HepG2 (cell line): ENCODE results near the gene RPL41.

Experiments used
- EZH2 ChIP-seq: conservative IDR thresholded peaks from 2 replicates; pipeline ENCODE4 v1.6.1; 2012; ENCODE audit warnings: mild to moderate bottlenecking, low read depth, low read length, moderate library complexity
- JUN ChIP-seq: sonication (generic); formaldehyde crosslinking; IDR thresholded peaks from 2 replicates; pipeline ENCODE4 v1.4.0; 2020; ENCODE audit warnings: mild to moderate bottlenecking, missing genetic modification reagents
- KDM6A ChIP-seq: IDR thresholded peaks from 2 replicates; pipeline ENCODE4 v1.6.1; 2016; ENCODE audit warnings: low read depth
- MYC ChIP-seq: sonication (generic); formaldehyde crosslinking; IDR thresholded peaks from 2 replicates; pipeline ENCODE4 v1.9.0; 2021; ENCODE audit warnings: missing genetic modification reagents, borderline replicate concordance
- RAD21 ChIP-seq: fragments of 450-650 bp; formaldehyde crosslinking; IDR thresholded peaks from 2 replicates; pipeline ENCODE4 v1.5.0; 2020; ENCODE audit warnings: mild to moderate bottlenecking
- RFX3 ChIP-seq: IDR thresholded peaks from 2 replicates; pipeline ENCODE4 v1.6.1; 2016; ENCODE audit warnings: missing biosample characterization, missing genetic modification reagents
- SNAI1 ChIP-seq: sonication (generic); formaldehyde crosslinking; IDR thresholded peaks from 2 replicates; pipeline ENCODE4 v1.5.0; 2020; ENCODE audit warnings: mild to moderate bottlenecking, missing genetic modification reagents, borderline replicate concordance
- ZNF75D ChIP-seq: sonication (generic); formaldehyde crosslinking; IDR thresholded peaks from 2 replicates; pipeline ENCODE4 v1.8.1; 2023; ENCODE audit warnings: missing genetic modification reagents, mild to moderate bottlenecking, borderline replicate concordance
- TF ChIP-seq, protein P1 (sequence below): sonication (generic); formaldehyde crosslinking; IDR thresholded peaks from 2 replicates; pipeline ENCODE4 v1.5.0; 2020; ENCODE audit warnings: mild to moderate bottlenecking, missing genetic modification reagents, moderate library complexity
- TF ChIP-seq, protein P2 (sequence below): sonication (generic); formaldehyde crosslinking; IDR thresholded peaks from 2 replicates; pipeline ENCODE4 v1.5.0; 2020; ENCODE audit warnings: missing genetic modification reagents
- TF ChIP-seq, protein P3 (sequence below): IDR thresholded peaks from 2 replicates; pipeline ENCODE4 v1.6.1; 2016; ENCODE audit warnings: control low read depth
- TF ChIP-seq, protein P4 (sequence below): IDR thresholded peaks from 2 replicates; pipeline ENCODE4 v1.6.1; 2012; ENCODE audit warnings: inconsistent platforms

DNA sequence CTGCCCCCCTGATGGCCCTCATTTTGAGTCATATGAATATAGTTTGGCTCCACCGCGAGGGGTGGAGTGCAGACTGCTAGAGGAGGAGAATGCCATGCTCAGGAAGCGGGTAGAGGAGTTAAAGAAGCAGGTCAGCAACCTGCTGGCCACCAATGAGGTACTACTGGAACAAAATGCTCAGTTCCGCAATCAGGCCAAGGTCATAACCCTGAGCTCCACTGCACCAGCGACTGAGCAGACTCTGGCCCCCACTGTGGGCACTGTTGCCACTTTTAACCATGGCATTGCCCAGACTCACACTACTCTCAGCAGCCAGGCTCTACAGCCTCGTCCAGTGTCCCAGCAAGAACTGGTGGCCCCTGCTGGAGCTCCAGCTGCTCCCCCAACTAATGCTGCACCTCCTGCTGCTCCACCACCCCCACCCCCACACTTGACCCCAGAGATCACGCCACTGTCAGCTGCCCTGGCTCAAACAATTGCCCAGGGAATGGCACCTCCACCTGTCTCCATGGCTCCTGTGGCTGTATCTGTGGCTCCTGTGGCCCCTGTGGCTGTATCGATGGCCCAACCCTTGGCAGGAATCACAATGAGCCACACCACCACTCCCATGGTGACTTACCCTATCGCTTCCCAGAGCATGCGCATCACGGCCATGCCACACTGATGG lies 4.9 kb downstream of the RPL41 start:
- TF ChIP-seq, protein P1, sequence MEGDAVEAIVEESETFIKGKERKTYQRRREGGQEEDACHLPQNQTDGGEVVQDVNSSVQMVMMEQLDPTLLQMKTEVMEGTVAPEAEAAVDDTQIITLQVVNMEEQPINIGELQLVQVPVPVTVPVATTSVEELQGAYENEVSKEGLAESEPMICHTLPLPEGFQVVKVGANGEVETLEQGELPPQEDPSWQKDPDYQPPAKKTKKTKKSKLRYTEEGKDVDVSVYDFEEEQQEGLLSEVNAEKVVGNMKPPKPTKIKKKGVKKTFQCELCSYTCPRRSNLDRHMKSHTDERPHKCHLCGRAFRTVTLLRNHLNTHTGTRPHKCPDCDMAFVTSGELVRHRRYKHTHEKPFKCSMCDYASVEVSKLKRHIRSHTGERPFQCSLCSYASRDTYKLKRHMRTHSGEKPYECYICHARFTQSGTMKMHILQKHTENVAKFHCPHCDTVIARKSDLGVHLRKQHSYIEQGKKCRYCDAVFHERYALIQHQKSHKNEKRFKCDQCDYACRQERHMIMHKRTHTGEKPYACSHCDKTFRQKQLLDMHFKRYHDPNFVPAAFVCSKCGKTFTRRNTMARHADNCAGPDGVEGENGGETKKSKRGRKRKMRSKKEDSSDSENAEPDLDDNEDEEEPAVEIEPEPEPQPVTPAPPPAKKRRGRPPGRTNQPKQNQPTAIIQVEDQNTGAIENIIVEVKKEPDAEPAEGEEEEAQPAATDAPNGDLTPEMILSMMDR (CRISPR knock-in tag): no peak
- no peak for TF ChIP-seq MYC (CRISPR knock-in tag)
- TF ChIP-seq KDM6A (CRISPR knock-in tag): no peak
- TF ChIP-seq, protein P2, sequence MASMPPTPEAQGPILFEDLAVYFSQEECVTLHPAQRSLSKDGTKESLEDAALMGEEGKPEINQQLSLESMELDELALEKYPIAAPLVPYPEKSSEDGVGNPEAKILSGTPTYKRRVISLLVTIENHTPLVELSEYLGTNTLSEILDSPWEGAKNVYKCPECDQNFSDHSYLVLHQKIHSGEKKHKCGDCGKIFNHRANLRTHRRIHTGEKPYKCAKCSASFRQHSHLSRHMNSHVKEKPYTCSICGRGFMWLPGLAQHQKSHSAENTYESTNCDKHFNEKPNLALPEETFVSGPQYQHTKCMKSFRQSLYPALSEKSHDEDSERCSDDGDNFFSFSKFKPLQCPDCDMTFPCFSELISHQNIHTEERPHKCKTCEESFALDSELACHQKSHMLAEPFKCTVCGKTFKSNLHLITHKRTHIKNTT (CRISPR knock-in tag): no peak
- TF ChIP-seq RAD21 (CRISPR knock-in tag): no peak
- no peak for TF ChIP-seq SNAI1 (CRISPR knock-in tag)
- no peak for TF ChIP-seq ZNF75D (CRISPR knock-in tag)
- TF ChIP-seq, protein P3, sequence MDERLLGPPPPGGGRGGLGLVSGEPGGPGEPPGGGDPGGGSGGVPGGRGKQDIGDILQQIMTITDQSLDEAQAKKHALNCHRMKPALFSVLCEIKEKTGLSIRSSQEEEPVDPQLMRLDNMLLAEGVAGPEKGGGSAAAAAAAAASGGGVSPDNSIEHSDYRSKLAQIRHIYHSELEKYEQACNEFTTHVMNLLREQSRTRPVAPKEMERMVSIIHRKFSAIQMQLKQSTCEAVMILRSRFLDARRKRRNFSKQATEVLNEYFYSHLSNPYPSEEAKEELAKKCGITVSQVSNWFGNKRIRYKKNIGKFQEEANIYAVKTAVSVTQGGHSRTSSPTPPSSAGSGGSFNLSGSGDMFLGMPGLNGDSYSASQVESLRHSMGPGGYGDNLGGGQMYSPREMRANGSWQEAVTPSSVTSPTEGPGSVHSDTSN (CRISPR knock-in tag): no peak
- no peak for TF ChIP-seq RFX3 (CRISPR knock-in tag)
- no peak for TF ChIP-seq EZH2
- TF ChIP-seq, protein P4, sequence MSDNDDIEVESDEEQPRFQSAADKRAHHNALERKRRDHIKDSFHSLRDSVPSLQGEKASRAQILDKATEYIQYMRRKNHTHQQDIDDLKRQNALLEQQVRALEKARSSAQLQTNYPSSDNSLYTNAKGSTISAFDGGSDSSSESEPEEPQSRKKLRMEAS: no peak
- no peak for TF ChIP-seq JUN (CRISPR knock-in tag)
